GM12878 (cell line): ENCODE data around the gene TYW1. TPM values are rescaled to one million over a fixed set of nuclear protein-coding genes. Genes with fewer than 3 reads are reported as not detected.

Experiments
- ATF7 ChIP-seq: fragments of 450-650 bp; IDR thresholded peaks from 2 replicates; pipeline ENCODE4 v1.6.1; 2016; ENCODE audit warnings: low read depth, mild to moderate bottlenecking
- BHLHE40 ChIP-seq, 2 experiments: fragments of 450-650 bp in 1 of 2; IDR thresholded peaks; 2 replicates each; pipeline ENCODE4 v1.6.1; 2011 to 2017; ENCODE audit warnings: low read depth in 2 of 2, borderline replicate concordance in 1 of 2, improper control_type of control experiment in 1 of 2, low read length in 1 of 2, mild to moderate bottlenecking in 1 of 2
- CBFB ChIP-seq: IDR thresholded peaks from 2 replicates; pipeline ENCODE4 v1.6.1; 2016; ENCODE audit warnings: antibody characterized with exemption, low read depth
- GABPA ChIP-seq: IDR thresholded peaks from 2 replicates; pipeline ENCODE4 v1.6.1; 2014; ENCODE audit warnings: antibody characterized with exemption, low read depth, mild to moderate bottlenecking, inconsistent platforms
- HDAC6 ChIP-seq: fragments of 200-600 bp; sonication (generic); IDR thresholded peaks from one replicate; pipeline ENCODE4 v1.8.0; 2017; ENCODE audit warnings: antibody characterized with exemption; ENCODE audit not compliant: unreplicated experiment
- MLLT1 ChIP-seq: fragments of 450-650 bp; IDR thresholded peaks from 2 replicates; pipeline ENCODE4 v1.6.1; 2016; ENCODE audit warnings: mild to moderate bottlenecking
- NKRF ChIP-seq: fragments of 450-650 bp; conservative IDR thresholded peaks from 2 replicates; pipeline ENCODE4 v1.6.1; 2017; ENCODE audit warnings: mild to moderate bottlenecking, moderate library complexity
- NRF1 ChIP-seq: conservative IDR thresholded peaks from 2 replicates; pipeline ENCODE4 v1.6.1; 2011; ENCODE audit warnings: mild to moderate bottlenecking, low read depth, low read length, improper control_type of control experiment
- PKNOX1 ChIP-seq: fragments of 450-650 bp; IDR thresholded peaks from 2 replicates; pipeline ENCODE4 v1.6.1; 2016; ENCODE audit warnings: mild to moderate bottlenecking
- PML ChIP-seq: IDR thresholded peaks from 2 replicates; pipeline ENCODE4 v1.6.1; 2012; ENCODE audit warnings: low read length, inconsistent platforms
- POLR2AphosphoS2 ChIP-seq: IDR thresholded peaks from 2 replicates; pipeline ENCODE4 v1.6.1; 2011; ENCODE audit warnings: low read depth, mild to moderate bottlenecking, low read length, improper control_type of control experiment, moderate library complexity
- POLR2AphosphoS5 ChIP-seq: IDR thresholded peaks from 2 replicates; pipeline ENCODE4 v1.6.1; 2011; ENCODE audit warnings: mild to moderate bottlenecking, low read length, inconsistent platforms
- POU2F2 ChIP-seq: IDR thresholded peaks from 3 replicates; pipeline ENCODE4 v1.6.1; 2011; ENCODE audit warnings: low read depth, mild to moderate bottlenecking, low read length, borderline replicate concordance
- SMARCA5 ChIP-seq: fragments of 450-650 bp; IDR thresholded peaks from 2 replicates; pipeline ENCODE4 v1.6.1; 2017; ENCODE audit warnings: mild to moderate bottlenecking
- SP1 ChIP-seq: IDR thresholded peaks from one replicate; pipeline ENCODE4 v1.6.1; 2011; ENCODE audit warnings: low read depth, low read length
- SRF ChIP-seq, 2 experiments: IDR thresholded peaks; 2 replicates each; pipeline ENCODE4 v1.6.1; 2011; ENCODE audit warnings: low read depth in 2 of 2, low read length in 2 of 2, mild to moderate bottlenecking in 1 of 2, moderate library complexity in 1 of 2
- ZNF207 ChIP-seq: fragments of 450-650 bp; IDR thresholded peaks from 2 replicates; pipeline ENCODE4 v1.6.1; 2014; ENCODE audit warnings: antibody characterized with exemption, mild to moderate bottlenecking, borderline replicate concordance
- ZNF687 ChIP-seq: fragments of 450-650 bp; IDR thresholded peaks from 2 replicates; pipeline ENCODE4 v1.6.1; 2017; ENCODE audit warnings: mild to moderate bottlenecking, moderate library complexity
- polyA plus RNA-seq, 11 experiments: library from polyadenylated mRNA; depleted of rRNA in 4 of 11; unstranded in 6 of 11; stranded (reverse) in 5 of 11; fragments of >200 nt; fragmentation: Nextera tagmentation in 4 of 11; fragmentation: Illumina TruSeq in 1 of 11; extraction: Ambion mirVana in 4 of 11; extraction: Trizol in 1 of 11; gene quantifications; 1 replicate in 1 of 11; 2 replicates in 10 of 11; pipeline versions ENCODE4 v1.2.1 to v1.2.3, GENCODE V29; 2011 to 2016; ENCODE audit warnings: inconsistent platforms in 2 of 11, missing spikeins in 2 of 11, low read depth in 1 of 11
- total RNA-seq, 4 experiments: library from RNA; depleted of rRNA in 3 of 4; stranded (reverse); fragments of >200 nt in 3 of 4; fragmentation: Illumina TruSeq in 1 of 4; extraction: Trizol in 1 of 4; gene quantifications; 2 replicates each; pipeline versions ENCODE4 v1.2.1 to v1.2.3, GENCODE V29; 2013 to 2021

The TYW1 gene
- total and polyA plus RNA-seq, 10 of the 15 experiments (the other 5 are each of a cell fraction or from before 2014, with no cell fraction given): 11.3 to 29.0 (median 18.4) TPM

- TF ChIP-seq ZNF207 (peak; percentile 40; the same call in 1 of the 2 replicates), MLLT1 (peak; percentile 26; the same call in 1 of the 2 replicates), POLR2AphosphoS2 (peak; percentile 62; the same call in 1 of the 2 replicates), GABPA (peak; percentile 88), PKNOX1 (peak; percentile 69; the same call in 1 of the 2 replicates), POU2F2 (peak; percentile 67; the same call in 1 of the 3 replicates), NRF1 (peak; percentile 70), SMARCA5 (0 out of 2 replicates have a peak, but pooled peaks have one; percentile 7), CBFB (peak; percentile 42; the same call in 1 of the 2 replicates), SP1 (peak; percentile 81), NKRF (peak; percentile 82), HDAC6 (peak; percentile 43), PML (0 out of 2 replicates have a peak, but pooled peaks have one; percentile 62), BHLHE40 (IDR thresholded peaks at IDR 0.05; ENCODE audit: borderline replicate concordance in 1 of 2, low read depth in 2 of 2, low read length in 1 of 2) (peak in 1 of 2 experiments; percentile 57; a peak in 1 of 4 replicates), POLR2AphosphoS5 (peak; percentile 86; the same call in 1 of the 2 replicates), ZNF687 (0 out of 2 replicates have a peak, but pooled peaks have one; percentile 34), SRF (IDR thresholded peaks at IDR 0.05; ENCODE audit: low read depth in 2 of 2, low read length in 2 of 2) (peak in 1 of 2 experiments; percentile 82; a peak in 3 of 4 replicates), ATF7 (peak; percentile 55)
Observed at GRCh38 chr7:66995050-66995776, 1.4 kb upstream of the TYW1 start, which contains the start of gene SBDS (continued).
